HG02763 (cell line): Measurements from ENCODE around the gene PLCB4.

Experiments
- ATAC-seq: cut with Tn5 transposase; IDR thresholded peaks from one replicate; pipeline ENCODE4 v1.9.1; 2021; ENCODE audit warnings: mild to moderate bottlenecking, moderate library complexity; ENCODE audit not compliant: unreplicated experiment

PLCB4 gene

GRCh38 chr20:9482180-9482579 is 413.3 kb downstream of the PLCB4 start:
- ATAC-seq = no peak

- ATAC-seq = no peak
Measured at GRCh38 chr20:9483131-9483530, 414.2 kb downstream of the PLCB4 start.

- no peak for ATAC-seq
Measured at GRCh38 chr20:9485614-9486340, 416.9 kb downstream of the PLCB4 start.

- no peak for ATAC-seq
Measured at GRCh38 chr20:9487231-9487630, 418.3 kb downstream of the PLCB4 start.

- no peak for ATAC-seq
Measured at GRCh38 chr20:9488063-9488462, 419.2 kb downstream of the PLCB4 start.

DNA sequence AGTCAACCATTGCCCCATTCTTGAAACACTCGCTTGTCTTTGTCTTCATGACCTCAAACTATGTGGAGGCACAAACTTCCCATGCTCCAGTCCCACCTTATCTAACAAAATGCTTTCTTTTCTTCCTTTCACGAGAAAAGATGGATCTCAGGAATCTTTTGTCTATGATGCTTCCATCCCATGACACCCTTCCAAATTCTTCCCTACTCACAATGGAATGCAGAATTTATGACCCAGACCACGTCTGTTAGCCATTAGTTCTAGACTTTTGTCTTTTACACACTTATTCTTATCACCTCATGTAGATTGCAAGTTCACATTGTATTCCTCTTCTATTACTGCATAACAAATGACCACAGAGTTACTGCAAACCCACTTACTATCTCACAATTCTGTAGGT is 421.3 kb downstream of the PLCB4 start:
- no peak for ATAC-seq

GRCh38 chr20:9490631-9491030 is 421.7 kb downstream of the PLCB4 start:
- no peak for ATAC-seq

DNA sequence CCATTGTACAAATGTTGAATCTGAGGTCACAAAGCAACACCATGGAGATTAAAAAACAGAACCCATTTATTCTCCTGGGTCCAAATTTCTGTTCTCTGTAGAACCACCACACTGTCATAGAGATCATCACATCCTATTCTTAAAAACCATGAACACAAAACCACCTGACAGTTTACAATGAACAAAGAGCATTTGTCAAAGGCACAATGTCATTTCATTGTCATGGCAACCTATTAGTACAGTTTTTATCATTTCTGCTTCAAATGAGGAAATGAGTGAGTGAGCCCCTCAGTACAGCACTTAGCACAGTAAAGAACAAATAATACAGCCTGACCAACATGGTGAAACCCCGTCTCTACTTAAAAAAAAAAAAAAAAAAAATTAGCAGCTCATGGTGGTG is 422.4 kb downstream of the PLCB4 start:
- ATAC-seq = no peak

GRCh38 chr20:9492067-9492466 is 423.2 kb downstream of the PLCB4 start:
- ATAC-seq = no peak

DNA sequence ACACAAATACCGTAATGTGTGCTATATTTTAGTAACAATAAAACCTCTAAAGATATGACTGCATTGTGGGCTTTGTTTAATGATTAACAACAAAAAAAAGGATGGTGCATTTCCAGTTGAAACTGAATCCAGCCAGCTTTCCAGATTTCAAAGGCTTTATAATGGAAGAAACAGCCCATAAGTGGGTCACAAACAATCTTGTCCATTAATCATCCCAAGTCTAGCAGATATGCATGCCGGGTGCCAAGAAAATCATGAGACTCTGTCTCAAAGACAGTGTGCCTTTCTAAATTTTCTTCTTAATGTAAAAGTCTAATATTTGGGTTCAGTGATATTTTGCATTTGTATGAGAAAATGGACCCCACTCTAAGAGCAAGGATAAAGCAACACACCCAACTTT is 424.9 kb downstream of the PLCB4 start:
- ATAC-seq = no peak

DNA sequence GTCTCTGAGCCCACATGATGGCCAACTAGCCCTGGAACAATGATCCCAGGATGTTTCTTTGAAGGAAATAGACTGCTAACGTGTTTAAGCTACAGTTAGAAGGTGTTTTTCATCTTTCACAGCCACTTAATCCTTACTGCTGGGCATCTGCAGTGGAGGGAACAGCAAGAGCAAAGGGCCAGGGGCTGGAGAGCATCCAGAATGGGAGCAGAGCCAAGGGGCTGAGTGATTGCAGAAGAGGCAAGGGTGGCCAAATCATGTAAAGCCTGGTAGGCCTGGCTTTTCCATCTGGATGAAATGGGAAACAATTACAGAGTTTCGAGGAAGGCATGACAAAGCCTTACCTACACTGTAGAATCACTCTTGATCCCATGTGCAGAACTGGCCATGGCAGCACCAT is 426.8 kb downstream of the PLCB4 start:
- ATAC-seq = no peak

- ATAC-seq = no peak
Measured at GRCh38 chr20:9496155-9496554, 427.3 kb downstream of the PLCB4 start.

GRCh38 chr20:9498322-9498721 is 429.4 kb downstream of the PLCB4 start:
- no peak for ATAC-seq

GRCh38 chr20:9499126-9499899 is 430.4 kb downstream of the PLCB4 start:
- no peak for ATAC-seq

GRCh38 chr20:9500121-9500520 is 431.2 kb downstream of the PLCB4 start:
- peak; percentile 53 for ATAC-seq

GRCh38 chr20:9501473-9501872 is 432.6 kb downstream of the PLCB4 start:
- ATAC-seq = no peak

- no peak for ATAC-seq
Measured at GRCh38 chr20:9503526-9504245, 434.8 kb downstream of the PLCB4 start.

DNA sequence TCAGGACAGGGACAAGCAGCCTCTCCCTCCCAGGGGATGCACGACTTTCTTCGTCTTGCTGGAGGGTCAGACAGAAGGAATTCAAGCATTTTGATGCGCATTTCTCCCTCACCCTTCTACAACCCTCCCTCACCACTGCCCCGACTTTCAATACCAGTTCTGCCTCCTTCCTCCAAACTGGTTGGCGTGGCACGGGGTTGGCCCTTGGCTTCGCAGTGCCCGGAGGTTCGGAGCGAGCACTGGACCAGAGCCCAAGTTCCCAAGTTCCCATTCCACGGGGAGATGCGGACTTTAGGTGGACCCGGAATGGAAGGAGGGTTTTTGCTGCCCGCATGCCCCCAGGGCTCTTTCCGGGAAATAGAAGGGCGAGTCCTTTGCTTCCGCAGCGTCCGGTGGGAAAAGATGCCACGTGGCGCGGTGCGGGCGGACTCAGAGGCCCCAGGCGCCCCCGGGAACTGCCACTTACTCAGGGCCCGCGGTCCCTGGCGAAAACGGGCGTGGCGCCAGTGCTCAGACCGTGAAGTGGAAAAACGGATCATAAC is 437.5 kb downstream of the PLCB4 start:
- ATAC-seq = no peak

- no peak for ATAC-seq
Measured at GRCh38 chr20:9506964-9507369, 438.1 kb downstream of the PLCB4 start.

DNA sequence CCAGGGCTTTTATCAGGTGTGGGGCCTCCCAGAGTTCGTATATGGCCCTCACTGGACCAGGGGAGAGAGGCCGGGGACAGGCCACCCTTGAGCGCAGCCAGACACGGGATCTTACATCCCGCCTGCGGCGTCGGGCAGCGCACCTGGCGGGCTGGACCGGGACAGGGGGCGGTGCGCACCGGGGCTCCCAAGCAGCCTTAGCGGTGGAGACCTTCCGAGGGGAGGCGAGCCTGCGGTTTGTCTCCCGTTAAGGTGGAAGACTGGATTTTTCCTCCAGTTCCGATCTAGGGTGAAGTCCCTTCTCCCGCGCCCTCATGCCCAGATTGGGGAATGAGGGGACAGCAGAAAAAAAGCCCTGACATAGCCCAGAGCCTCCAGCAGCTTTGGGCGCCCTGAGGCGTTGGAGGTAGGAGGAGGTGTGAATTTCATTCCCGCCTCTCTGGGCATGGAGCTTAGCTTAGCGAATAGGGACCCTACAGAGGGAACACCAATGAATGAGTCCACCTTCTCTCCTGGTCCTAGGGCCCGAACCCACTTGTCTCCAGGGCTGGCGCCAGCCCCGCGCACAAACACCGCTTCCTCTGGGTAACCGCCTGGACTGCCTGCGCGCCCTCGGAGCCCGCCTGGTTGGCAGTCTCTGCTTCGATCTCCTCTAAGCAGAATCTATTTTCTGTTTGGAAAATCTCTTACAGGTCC is 438.8 kb downstream of the PLCB4 start:
- no peak for ATAC-seq

DNA sequence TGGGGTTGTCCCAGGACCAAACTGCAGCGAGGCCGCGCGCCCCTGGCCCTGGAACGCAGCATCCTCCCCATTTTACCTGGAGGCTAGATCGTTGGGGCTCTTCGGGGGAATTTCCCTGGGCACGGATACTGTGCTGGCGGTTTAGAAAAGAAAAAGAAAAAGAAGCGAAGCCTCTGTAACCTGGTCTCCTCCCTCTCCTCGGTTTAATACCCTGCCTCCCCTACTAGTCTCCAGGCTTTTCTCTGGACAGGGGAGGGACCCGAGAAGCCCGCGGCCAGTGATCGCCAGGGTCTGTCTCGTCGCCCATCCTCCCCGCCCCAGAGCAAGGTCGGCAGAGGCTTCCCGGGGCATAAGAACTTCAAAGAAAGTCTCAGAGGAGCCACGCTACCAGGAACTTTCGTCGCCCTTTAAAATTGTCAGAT is 439.4 kb downstream of the PLCB4 start:
- ATAC-seq = no peak
